Neural progenitor cell (in vitro differentiated cells): ENCODE data around the gene COX8C. TPM values are rescaled to one million over a fixed set of nuclear protein-coding genes. Genes with fewer than 3 reads are reported as not detected.
A peak's percentile ranks its signal among the peaks of the same experiment; 100 is the strongest.

Experiments
- DNase-seq: peaks from one replicate; pipeline ENCODE4 v3.0.0-alpha.2; 2016; ENCODE audit warnings: low spot score
- H2AFZ ChIP-seq: fragments of 200-600 bp; sonication (generic); replicated peaks from 2 replicates; pipeline ENCODE4 v1.6.1; 2016; ENCODE audit warnings: antibody characterized with exemption
- H3F3A ChIP-seq: fragments of 200-600 bp; sonication (generic); 2 replicates; pipeline ENCODE4 v1.6.1; 2016; ENCODE audit warnings: antibody characterized with exemption, low read depth
- H3K27ac ChIP-seq: fragments of 200-600 bp; sonication (generic); 2 replicates; pipeline ENCODE4 v1.5.1; 2016; ENCODE audit warnings: mild to moderate bottlenecking
- H3K27me3 ChIP-seq: fragments of 200-600 bp; sonication (generic); 2 replicates; pipeline ENCODE4 v1.6.1; 2016; ENCODE audit warnings: mild to moderate bottlenecking, moderate library complexity
- H3K36me3 ChIP-seq: fragments of 200-600 bp; sonication (generic); 2 replicates; pipeline ENCODE4 v1.5.1; 2016
- H3K4me1 ChIP-seq: fragments of 200-600 bp; sonication (generic); 2 replicates; pipeline ENCODE4 v1.6.1; 2016; ENCODE audit warnings: mixed run types
- H3K4me2 ChIP-seq: fragments of 200-600 bp; sonication (generic); 2 replicates; pipeline ENCODE4 v1.6.1; 2016
- H3K4me3 ChIP-seq: fragments of 200-600 bp; sonication (generic); 2 replicates; pipeline ENCODE4 v1.5.1; 2016
- H3K79me2 ChIP-seq: fragments of 200-600 bp; sonication (generic); 2 replicates; pipeline ENCODE4 v1.6.1; 2016; ENCODE audit warnings: low read depth
- H3K9ac ChIP-seq: fragments of 200-600 bp; sonication (generic); 2 replicates; pipeline ENCODE4 v1.6.1; 2016
- H3K9me3 ChIP-seq: fragments of 200-600 bp; sonication (generic); 2 replicates; pipeline ENCODE4 v1.5.1; 2016; ENCODE audit warnings: low read depth
- H4K20me1 ChIP-seq: fragments of 200-600 bp; sonication (generic); 2 replicates; pipeline ENCODE4 v1.6.1; 2016; ENCODE audit warnings: low read depth
- H3K27ac Mint-ChIP-seq: 3 replicates; pipeline ENCODE4 v1.8.0; 2021; ENCODE audit warnings: mixed read lengths
- H3K27me3 Mint-ChIP-seq: 2 replicates; pipeline ENCODE4 v1.8.0; 2022; ENCODE audit warnings: low read depth, mild to moderate bottlenecking, inconsistent platforms, moderate library complexity, mixed read lengths; ENCODE audit not compliant: insufficient read depth
- H3K36me3 Mint-ChIP-seq: 3 replicates; pipeline ENCODE4 v1.8.0; 2021; ENCODE audit warnings: mixed read lengths
- H3K4me1 Mint-ChIP-seq: 3 replicates; pipeline ENCODE4 v1.8.0; 2021; ENCODE audit warnings: mixed read lengths
- H3K4me3 Mint-ChIP-seq: 3 replicates; pipeline ENCODE4 v1.8.0; 2021; ENCODE audit warnings: mild to moderate bottlenecking, moderate library complexity, mixed read lengths
- H3K9me3 Mint-ChIP-seq: 3 replicates; pipeline ENCODE4 v1.8.0; 2020; ENCODE audit warnings: mixed read lengths
- EZH2 ChIP-seq: fragments of 200-600 bp; sonication (generic); IDR thresholded peaks from 2 replicates; pipeline ENCODE4 v1.6.1; 2017; ENCODE audit warnings: antibody characterized with exemption, mild to moderate bottlenecking, moderate library complexity
- EZH2phosphoT487 ChIP-seq: fragments of 200-600 bp; sonication (generic); IDR thresholded peaks from 2 replicates; pipeline ENCODE4 v1.6.1; 2017; ENCODE audit warnings: antibody characterized with exemption
- total RNA-seq: library from RNA; depleted of rRNA; stranded (reverse); fragments of >200 nt; gene quantifications from 2 replicates; pipeline ENCODE4 v1.2.3, GENCODE V29; 2015; ENCODE audit warnings: low replicate concordance
- TF ChIP-seq, protein P1 (sequence below): fragments of 200-600 bp; sonication (generic); IDR thresholded peaks from 2 replicates; pipeline ENCODE4 v1.5.1; 2017; ENCODE audit warnings: antibody characterized with exemption, mild to moderate bottlenecking

Gene COX8C
- total RNA-seq, 1 donor from 2014 or later: not detected

GRCh38 chr14:93301821-93302447 is 45.0 kb upstream of the COX8C start:
- H3K4me3 Mint-ChIP-seq: no peak overlapping the region
- peaks cover 20% of the 10 kb centered on the region for H3K4me1 Mint-ChIP-seq
- H4K20me1 ChIP-seq: peaks cover 38% of the 10 kb centered on the region

GRCh38 chr14:93302688-93303581 is 44.0 kb upstream of the COX8C start:
- DNase-seq: peak; percentile 43
- peaks cover 20% of the 10 kb centered on the region for H3K4me1 Mint-ChIP-seq
- H3K27ac Mint-ChIP-seq: no peak overlapping the region
- Histone ChIP-seq H3K9me3 (no peaks in the 10 kb centered on the region), H2AFZ (no peak overlapping the region), H3K27me3 (no peaks in the 10 kb centered on the region), H3K36me3 (no peaks in the 10 kb centered on the region), H3K4me2 (no peak overlapping the region), H3K27ac (peak overlapping the region; percentile 57), H3K4me3 (no peak overlapping the region), H3K9ac (no peak overlapping the region), H3K4me1 (peaks cover 27% of the 10 kb centered on the region), H4K20me1 (peaks cover 31% of the 10 kb centered on the region), H3K79me2 (peaks cover 100% of the 10 kb centered on the region), H3F3A (peaks cover 17% of the 10 kb centered on the region)
- H3K9me3 Mint-ChIP-seq: no peaks in the 10 kb centered on the region
- H3K4me3 Mint-ChIP-seq: no peak overlapping the region
- peaks cover 2% of the 10 kb centered on the region for H3K36me3 Mint-ChIP-seq
- no peak for TF ChIP-seq EZH2
- H3K27me3 Mint-ChIP-seq: peaks cover 5% of the 10 kb centered on the region

More at GRCh38 chr14:93301821-93302447, 45.0 kb upstream of the COX8C start:
- Mint-ChIP-seq H3K27me3 (peaks cover 5% of the 10 kb centered on the region), H3K9me3 (no peaks in the 10 kb centered on the region), H3K36me3 (peaks cover 2% of the 10 kb centered on the region), H3K27ac (peak overlapping the region; percentile 21)
- H3K36me3 ChIP-seq: no peaks in the 10 kb centered on the region
- H3F3A ChIP-seq: peaks cover 17% of the 10 kb centered on the region
- no peak for TF ChIP-seq EZH2phosphoT487
- TF ChIP-seq EZH2: no peak
- TF ChIP-seq, protein P1, sequence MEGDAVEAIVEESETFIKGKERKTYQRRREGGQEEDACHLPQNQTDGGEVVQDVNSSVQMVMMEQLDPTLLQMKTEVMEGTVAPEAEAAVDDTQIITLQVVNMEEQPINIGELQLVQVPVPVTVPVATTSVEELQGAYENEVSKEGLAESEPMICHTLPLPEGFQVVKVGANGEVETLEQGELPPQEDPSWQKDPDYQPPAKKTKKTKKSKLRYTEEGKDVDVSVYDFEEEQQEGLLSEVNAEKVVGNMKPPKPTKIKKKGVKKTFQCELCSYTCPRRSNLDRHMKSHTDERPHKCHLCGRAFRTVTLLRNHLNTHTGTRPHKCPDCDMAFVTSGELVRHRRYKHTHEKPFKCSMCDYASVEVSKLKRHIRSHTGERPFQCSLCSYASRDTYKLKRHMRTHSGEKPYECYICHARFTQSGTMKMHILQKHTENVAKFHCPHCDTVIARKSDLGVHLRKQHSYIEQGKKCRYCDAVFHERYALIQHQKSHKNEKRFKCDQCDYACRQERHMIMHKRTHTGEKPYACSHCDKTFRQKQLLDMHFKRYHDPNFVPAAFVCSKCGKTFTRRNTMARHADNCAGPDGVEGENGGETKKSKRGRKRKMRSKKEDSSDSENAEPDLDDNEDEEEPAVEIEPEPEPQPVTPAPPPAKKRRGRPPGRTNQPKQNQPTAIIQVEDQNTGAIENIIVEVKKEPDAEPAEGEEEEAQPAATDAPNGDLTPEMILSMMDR: no peak
- no peak overlapping the region for H3K4me3 ChIP-seq
- no peaks in the 10 kb centered on the region for H3K9me3 ChIP-seq
- H3K4me1 ChIP-seq: peaks cover 30% of the 10 kb centered on the region
- no peaks in the 10 kb centered on the region for H3K27me3 ChIP-seq
- H3K79me2 ChIP-seq: peaks cover 100% of the 10 kb centered on the region
- H3K4me2 ChIP-seq: no peak overlapping the region
- no peak overlapping the region for H2AFZ ChIP-seq
- DNase-seq: peak; percentile 13
- H3K27ac ChIP-seq: peak overlapping the region; percentile 69
- no peak overlapping the region for H3K9ac ChIP-seq

DNA sequence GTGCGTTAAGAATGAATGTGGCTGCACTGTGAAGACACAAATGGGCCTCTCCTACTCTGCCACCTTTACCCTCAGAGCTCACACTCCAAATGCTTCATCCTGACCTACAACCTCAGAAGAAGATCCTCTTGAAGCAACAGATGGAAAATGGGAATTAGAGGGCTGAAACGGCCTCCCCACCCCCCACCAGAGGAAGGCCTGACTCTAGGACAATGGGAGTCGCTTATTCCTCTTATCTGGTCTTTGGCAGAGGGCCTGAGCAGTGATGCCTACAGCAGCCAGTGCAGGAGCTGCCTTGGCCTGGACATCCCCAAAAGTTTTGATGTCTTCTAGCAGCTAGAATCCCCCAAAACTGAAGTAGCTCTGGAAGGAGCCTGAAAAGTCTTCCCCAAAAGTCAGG is 43.3 kb upstream of the COX8C start:
- DNase-seq: no peak
- Histone ChIP-seq H3K4me2 (peak overlapping the region; percentile 19), H3K27me3 (no peaks in the 10 kb centered on the region), H4K20me1 (peaks cover 31% of the 10 kb centered on the region), H3K9ac (no peak overlapping the region), H2AFZ (no peak overlapping the region), H3K36me3 (no peaks in the 10 kb centered on the region), H3K4me1 (peaks cover 27% of the 10 kb centered on the region), H3F3A (peaks cover 17% of the 10 kb centered on the region), H3K9me3 (no peaks in the 10 kb centered on the region), H3K27ac (peak overlapping the region; percentile 57), H3K4me3 (no peak overlapping the region), H3K79me2 (peaks cover 100% of the 10 kb centered on the region)
- Mint-ChIP-seq H3K27me3 (peaks cover 5% of the 10 kb centered on the region), H3K27ac (no peak overlapping the region), H3K9me3 (no peaks in the 10 kb centered on the region), H3K4me1 (peaks cover 20% of the 10 kb centered on the region), H3K4me3 (no peak overlapping the region), H3K36me3 (peaks cover 2% of the 10 kb centered on the region)
- no peak for TF ChIP-seq EZH2phosphoT487
- TF ChIP-seq, protein P1: no peak
- no peak for TF ChIP-seq EZH2
